ENCODE data around the gene FANCC.
A peak's percentile ranks its signal among the peaks of the same experiment; 100 is the strongest.

FANCC gene

DNA sequence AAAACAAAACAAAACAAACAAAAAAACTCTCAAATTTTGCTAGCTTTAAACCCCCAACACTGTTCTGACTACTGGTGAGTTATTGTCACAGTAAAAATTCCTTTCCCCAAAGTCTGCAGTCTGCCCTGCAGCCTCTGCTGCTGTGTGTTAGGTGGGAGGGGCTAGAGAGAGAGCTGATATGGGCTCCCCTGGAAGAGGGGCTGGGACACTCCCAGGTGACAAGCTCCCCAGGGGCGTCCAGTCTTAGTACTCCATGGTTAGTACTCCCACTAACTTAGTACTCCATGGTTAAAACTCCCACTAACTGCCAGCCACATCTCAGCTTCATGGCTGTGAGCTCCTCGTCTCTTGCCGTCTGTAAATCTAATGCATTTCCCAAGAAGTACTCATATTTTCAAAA is 191.9 kb downstream of the FANCC start:
- Histone ChIP-seq H3K36me3 (ENCODE audit: insufficient read depth, low read length) (no peaks in the 10 kb centered on the region), H3K9me3 (ENCODE audit: low read length) (no peaks in the 10 kb centered on the region), H3K4me1 (ENCODE audit: insufficient read depth, low read length) (peaks cover 19% of the 10 kb centered on the region), H3K27ac (ENCODE audit: low read depth, low read length) (no peak overlapping the region), H3K27me3 (ENCODE audit: control insufficient read depth in 1 of 2, insufficient read depth in 2 of 2, low read length in 2 of 2) (no peaks in the 10 kb centered on the region), H3K4me3 (ENCODE audit: low read depth in 1 of 2, low read length in 2 of 2) (no peak overlapping the region), H3K9ac (ENCODE audit: low read length) (no peak overlapping the region)

DNA sequence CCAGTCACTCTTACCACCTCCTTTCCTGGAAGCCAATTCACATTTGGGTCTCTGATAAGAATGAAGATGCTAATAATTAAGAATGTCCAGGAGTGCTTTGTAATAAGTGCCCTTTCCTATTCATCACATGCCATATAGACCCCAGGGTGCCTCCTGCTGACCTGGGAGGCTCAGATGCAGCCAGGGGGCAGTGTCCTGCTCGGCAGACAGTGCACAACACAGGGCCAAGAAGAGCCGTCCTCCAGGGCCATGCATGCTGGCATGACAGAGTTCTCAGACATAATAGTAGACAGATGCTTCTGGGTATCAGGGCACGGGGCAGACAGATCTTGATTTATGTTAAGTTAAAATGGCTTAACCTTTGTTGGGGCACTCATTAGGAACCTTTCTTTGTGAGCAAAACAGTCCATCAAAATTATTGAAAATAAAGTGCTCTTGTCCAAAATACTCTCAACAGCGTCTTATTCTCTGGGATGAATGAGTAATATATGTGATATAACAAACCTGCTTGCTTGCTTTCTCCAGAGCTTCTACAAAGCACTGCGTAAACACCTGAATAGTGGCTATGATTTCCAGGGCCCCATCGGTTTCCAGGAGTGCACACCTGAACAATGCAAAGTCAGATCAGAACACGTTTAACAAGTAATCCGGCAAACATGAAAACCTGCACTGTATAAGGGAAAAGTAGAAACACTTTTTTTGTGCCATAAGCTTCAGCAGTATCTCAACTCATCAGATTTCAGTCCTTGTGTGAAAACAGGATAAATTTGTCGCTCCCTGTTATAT is 192.7 kb downstream of the FANCC start:
- Histone ChIP-seq H3K27ac (ENCODE audit: low read depth, low read length) (no peak overlapping the region), H3K4me3 (ENCODE audit: low read depth in 1 of 2, low read length in 2 of 2) (no peak overlapping the region), H3K4me1 (ENCODE audit: insufficient read depth, low read length) (peaks cover 19% of the 10 kb centered on the region), H3K27me3 (ENCODE audit: control insufficient read depth in 1 of 2, insufficient read depth in 2 of 2, low read length in 2 of 2) (no peaks in the 10 kb centered on the region), H3K9me3 (ENCODE audit: low read length) (no peaks in the 10 kb centered on the region), H3K9ac (ENCODE audit: low read length) (no peak overlapping the region), H3K36me3 (ENCODE audit: insufficient read depth, low read length) (no peaks in the 10 kb centered on the region)

DNA sequence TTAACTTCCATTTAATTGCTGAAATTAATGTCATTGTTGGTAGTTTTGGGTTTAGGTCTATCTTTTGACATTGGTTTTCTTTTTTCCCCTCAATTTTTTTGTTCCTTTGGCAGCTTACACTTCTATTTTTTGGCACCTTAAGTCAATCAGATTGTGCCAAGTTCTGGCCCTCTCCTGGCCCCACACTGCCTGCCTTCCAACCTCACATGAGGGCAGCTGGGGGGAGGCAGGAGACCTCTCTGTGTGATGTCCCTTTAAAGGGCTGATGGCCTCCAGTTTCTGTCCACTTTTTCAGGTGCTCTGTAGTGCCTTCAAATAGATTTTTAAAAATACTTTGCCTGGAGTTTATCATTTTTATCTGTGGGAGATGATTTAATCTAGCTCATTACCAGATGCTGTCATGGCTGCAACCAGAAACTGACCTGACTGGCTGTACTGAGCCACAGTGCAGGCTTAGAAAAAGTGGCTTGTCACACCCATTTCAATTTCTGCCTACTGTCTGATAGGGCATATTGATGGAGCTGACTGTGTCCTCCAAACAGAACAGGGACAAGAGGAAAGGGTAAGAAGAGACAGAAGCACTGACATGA is 196.6 kb downstream of the FANCC start:
- Histone ChIP-seq H3K9ac (ENCODE audit: low read length) (no peak overlapping the region), H3K9me3 (ENCODE audit: low read length) (no peaks in the 10 kb centered on the region), H3K36me3 (ENCODE audit: insufficient read depth, low read length) (no peaks in the 10 kb centered on the region), H3K27ac (ENCODE audit: low read depth, low read length) (peak overlapping the region; percentile 1), H3K4me3 (ENCODE audit: low read depth in 1 of 2, low read length in 2 of 2) (no peak overlapping the region), H3K27me3 (ENCODE audit: control insufficient read depth in 1 of 2, insufficient read depth in 2 of 2, low read length in 2 of 2) (no peaks in the 10 kb centered on the region), H3K4me1 (ENCODE audit: insufficient read depth, low read length) (peaks cover 25% of the 10 kb centered on the region)

DNA sequence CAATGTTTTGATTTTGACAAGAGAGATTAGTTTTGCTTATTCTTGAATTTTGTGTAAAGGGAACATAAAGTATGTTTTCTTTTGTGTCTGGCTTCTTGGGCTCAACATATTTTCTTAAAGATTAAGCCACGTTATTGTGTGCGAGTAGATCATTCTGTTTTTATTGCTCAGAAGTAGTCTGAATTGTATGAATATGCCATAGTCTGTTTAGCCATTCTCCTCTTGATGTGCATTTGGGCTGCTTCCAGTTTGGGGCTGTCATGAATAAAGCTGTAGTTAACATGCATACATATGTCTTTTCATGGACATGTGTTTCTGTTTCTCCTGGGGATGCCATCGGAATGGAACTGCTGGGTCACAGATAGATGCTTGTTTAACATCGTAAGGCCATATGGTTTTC is 198.9 kb downstream of the FANCC start:
- no peaks in the 10 kb centered on the region for H3K9me3 ChIP-seq (ENCODE audit: low read length)
- H3K27ac ChIP-seq (ENCODE audit: low read depth, low read length): no peak overlapping the region
- no peaks in the 10 kb centered on the region for H3K27me3 ChIP-seq (ENCODE audit: control insufficient read depth in 1 of 2, insufficient read depth in 2 of 2, low read length in 2 of 2)
- no peak overlapping the region for H3K4me3 ChIP-seq (ENCODE audit: low read depth in 1 of 2, low read length in 2 of 2)
- H3K9ac ChIP-seq (ENCODE audit: low read length): no peak overlapping the region
- H3K4me1 ChIP-seq (ENCODE audit: insufficient read depth, low read length): peaks cover 29% of the 10 kb centered on the region
- H3K36me3 ChIP-seq (ENCODE audit: insufficient read depth, low read length): no peaks in the 10 kb centered on the region

DNA sequence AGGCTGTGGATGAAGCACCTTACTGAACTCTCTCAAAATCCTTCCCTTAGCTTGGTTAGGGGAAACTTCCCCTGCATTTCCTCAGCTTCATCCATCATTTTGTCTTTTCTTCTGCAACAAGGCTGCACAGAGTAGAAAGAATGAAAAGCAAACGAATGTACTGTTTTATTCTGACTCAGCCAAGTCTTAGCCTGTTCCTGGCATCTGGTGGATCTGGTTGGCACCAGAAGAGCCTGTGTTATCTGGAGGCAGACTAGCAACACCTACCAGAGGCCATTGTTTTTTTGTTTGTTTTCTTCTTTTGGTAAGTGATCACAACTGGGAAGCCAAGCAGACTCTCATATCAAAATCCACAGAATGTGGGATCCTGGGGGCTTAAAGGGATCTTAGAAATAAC is 200.7 kb downstream of the FANCC start:
- H3K4me1 ChIP-seq (ENCODE audit: insufficient read depth, low read length): peaks cover 29% of the 10 kb centered on the region
- no peaks in the 10 kb centered on the region for H3K27me3 ChIP-seq (ENCODE audit: control insufficient read depth in 1 of 2, insufficient read depth in 2 of 2, low read length in 2 of 2)
- H3K4me3 ChIP-seq (ENCODE audit: low read depth in 1 of 2, low read length in 2 of 2): no peak overlapping the region
- H3K27ac ChIP-seq (ENCODE audit: low read depth, low read length): peak overlapping the region; percentile 52
- peaks cover 8% of the 10 kb centered on the region for H3K36me3 ChIP-seq (ENCODE audit: insufficient read depth, low read length)
- H3K9ac ChIP-seq (ENCODE audit: low read length): no peak overlapping the region
- no peaks in the 10 kb centered on the region for H3K9me3 ChIP-seq (ENCODE audit: low read length)

DNA sequence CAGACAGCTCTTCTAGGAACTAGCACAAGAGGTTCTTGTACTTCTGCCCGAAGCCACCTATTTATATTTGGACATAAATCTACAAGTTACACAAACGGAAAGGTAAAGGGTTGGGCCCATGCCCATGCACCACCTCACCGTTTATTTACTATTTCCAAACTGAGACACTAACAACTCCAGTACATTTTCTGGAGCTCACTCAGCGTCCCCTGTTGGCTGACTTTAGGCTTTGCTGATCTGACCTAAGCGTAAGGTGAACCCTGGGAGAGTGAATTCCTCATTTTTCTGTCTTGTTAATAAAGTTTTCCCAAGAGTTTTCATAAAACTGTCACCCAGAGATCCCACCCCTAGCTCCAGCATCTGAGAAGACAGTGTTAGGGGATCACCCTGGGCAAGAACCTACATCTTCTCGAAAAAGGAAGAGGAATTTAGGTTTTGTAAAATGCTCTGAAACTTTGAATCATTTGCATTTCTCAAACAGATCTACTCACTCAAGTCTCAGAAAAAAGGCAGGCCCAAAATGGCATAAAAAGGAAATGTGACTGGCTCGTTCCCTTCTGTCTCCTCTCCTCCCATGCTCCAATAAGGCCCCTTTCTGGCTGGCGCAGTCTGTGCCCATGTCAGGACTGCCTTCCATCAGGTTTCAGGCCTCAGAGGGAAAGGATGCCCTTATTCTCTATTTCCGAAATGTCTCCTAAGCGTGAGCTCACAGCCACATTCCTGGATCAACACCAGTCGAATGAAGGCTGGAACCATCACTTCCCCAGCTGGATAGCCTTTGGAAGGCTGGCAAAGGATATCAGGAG is 201.3 kb downstream of the FANCC start:
- H3K36me3 ChIP-seq (ENCODE audit: insufficient read depth, low read length): peaks cover 14% of the 10 kb centered on the region
- peaks cover 25% of the 10 kb centered on the region for H3K4me1 ChIP-seq (ENCODE audit: insufficient read depth, low read length)
- no peak overlapping the region for H3K9ac ChIP-seq (ENCODE audit: low read length)
- no peaks in the 10 kb centered on the region for H3K27me3 ChIP-seq (ENCODE audit: control insufficient read depth in 1 of 2, insufficient read depth in 2 of 2, low read length in 2 of 2)
- H3K9me3 ChIP-seq (ENCODE audit: low read length): no peaks in the 10 kb centered on the region
- H3K27ac ChIP-seq (ENCODE audit: low read depth, low read length): peak overlapping the region; percentile 52
- H3K4me3 ChIP-seq (ENCODE audit: low read depth in 1 of 2, low read length in 2 of 2): no peak overlapping the region

DNA sequence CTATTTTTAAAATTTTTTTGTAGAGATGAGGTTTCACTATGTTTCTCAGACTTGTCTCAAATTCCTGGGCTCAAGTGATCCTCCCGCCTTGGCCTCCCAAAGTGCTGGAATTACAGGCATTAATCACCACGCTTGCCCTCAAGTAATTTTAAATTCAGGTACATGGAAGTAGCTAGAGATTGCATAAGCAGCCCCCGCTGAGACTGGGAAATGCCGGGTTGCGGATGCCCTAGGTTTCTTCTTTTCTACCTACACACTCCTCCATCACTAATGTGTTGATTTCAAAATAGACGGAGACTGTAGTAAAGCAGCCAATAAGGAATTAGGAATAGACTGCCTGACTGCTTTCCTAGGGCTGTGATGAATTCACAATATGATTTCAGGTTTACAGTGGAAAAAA is 202.4 kb downstream of the FANCC start:
- Histone ChIP-seq H3K36me3 (ENCODE audit: insufficient read depth, low read length) (peaks cover 15% of the 10 kb centered on the region), H3K9me3 (ENCODE audit: low read length) (no peaks in the 10 kb centered on the region), H3K27ac (ENCODE audit: low read depth, low read length) (peak overlapping the region; percentile 12), H3K4me3 (ENCODE audit: low read depth in 1 of 2, low read length in 2 of 2) (no peak overlapping the region), H3K9ac (ENCODE audit: low read length) (no peak overlapping the region), H3K27me3 (ENCODE audit: control insufficient read depth in 1 of 2, insufficient read depth in 2 of 2, low read length in 2 of 2) (no peaks in the 10 kb centered on the region), H3K4me1 (ENCODE audit: insufficient read depth, low read length) (peaks cover 20% of the 10 kb centered on the region)

DNA sequence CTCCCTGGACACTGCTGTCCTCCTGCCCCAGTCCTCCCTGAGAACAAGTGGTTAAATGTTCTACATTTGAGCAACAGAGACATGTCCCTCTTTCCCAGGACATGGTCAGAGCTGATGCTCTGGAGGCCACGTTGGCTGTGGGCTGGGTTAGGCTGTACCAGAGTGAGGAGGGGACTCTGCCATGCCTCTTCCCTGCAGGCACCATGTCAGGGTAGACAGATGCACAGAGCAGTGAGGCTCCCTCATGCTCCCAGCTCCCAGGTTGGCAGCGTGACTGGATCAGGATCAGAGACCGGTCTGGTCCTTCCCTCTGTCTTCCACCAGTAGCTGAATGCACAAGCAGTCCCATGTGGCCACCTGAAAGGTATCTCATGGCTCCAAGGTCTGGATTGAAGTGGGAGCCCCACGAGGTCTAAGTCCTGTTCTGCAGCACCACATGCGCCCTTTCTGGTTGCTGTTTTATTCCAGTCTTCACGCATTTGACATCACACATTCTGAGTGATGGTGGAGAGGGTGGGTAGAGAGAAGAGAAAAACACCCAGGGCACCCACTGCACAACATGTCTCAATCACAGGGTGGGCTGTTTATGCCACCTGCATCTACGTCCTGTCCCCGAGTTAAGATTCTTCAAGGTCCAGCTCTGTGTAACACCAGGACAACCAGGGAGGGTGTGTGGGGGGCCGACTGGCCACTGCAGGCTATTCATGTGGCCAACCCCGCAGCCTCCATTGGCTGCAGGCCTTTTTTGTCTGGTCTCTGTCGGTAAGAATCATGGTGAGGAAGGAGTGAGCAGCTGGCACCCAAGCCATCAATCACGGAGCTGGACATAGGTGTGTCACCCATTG is 204.9 kb downstream of the FANCC start:
- no peaks in the 10 kb centered on the region for H3K9me3 ChIP-seq (ENCODE audit: low read length)
- H3K4me3 ChIP-seq (ENCODE audit: low read depth in 1 of 2, low read length in 2 of 2): no peak overlapping the region
- H3K27ac ChIP-seq (ENCODE audit: low read depth, low read length): no peak overlapping the region
- H3K4me1 ChIP-seq (ENCODE audit: insufficient read depth, low read length): peaks cover 20% of the 10 kb centered on the region
- H3K9ac ChIP-seq (ENCODE audit: low read length): no peak overlapping the region
- H3K27me3 ChIP-seq (ENCODE audit: control insufficient read depth in 1 of 2, insufficient read depth in 2 of 2, low read length in 2 of 2): no peaks in the 10 kb centered on the region
- peaks cover 15% of the 10 kb centered on the region for H3K36me3 ChIP-seq (ENCODE audit: insufficient read depth, low read length)

DNA sequence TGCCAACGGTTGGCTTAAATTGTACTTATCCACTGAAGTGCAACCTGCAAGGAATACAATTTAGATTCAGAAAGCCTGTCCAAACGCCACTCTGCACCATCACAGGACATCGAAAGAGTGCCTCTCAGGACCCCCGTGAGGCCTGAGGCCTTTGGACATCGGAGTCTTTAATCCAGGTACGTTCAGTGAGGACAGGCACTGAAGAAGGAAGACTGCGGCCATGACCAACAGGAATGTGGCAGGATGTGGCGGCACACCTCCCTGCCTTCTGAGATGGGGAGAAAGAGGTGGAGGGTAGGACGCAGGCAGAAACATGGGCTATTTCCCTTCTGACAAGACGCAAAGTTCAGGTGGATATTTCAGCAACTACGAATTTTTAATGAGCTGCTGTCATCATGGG is 205.8 kb downstream of the FANCC start:
- no peaks in the 10 kb centered on the region for H3K9me3 ChIP-seq (ENCODE audit: low read length)
- H3K9ac ChIP-seq (ENCODE audit: low read length): no peak overlapping the region
- no peak overlapping the region for H3K27ac ChIP-seq (ENCODE audit: low read depth, low read length)
- H3K4me1 ChIP-seq (ENCODE audit: insufficient read depth, low read length): peaks cover 18% of the 10 kb centered on the region
- peaks cover 21% of the 10 kb centered on the region for H3K36me3 ChIP-seq (ENCODE audit: insufficient read depth, low read length)
- no peaks in the 10 kb centered on the region for H3K27me3 ChIP-seq (ENCODE audit: control insufficient read depth in 1 of 2, insufficient read depth in 2 of 2, low read length in 2 of 2)
- H3K4me3 ChIP-seq (ENCODE audit: low read depth in 1 of 2, low read length in 2 of 2): no peak overlapping the region

DNA sequence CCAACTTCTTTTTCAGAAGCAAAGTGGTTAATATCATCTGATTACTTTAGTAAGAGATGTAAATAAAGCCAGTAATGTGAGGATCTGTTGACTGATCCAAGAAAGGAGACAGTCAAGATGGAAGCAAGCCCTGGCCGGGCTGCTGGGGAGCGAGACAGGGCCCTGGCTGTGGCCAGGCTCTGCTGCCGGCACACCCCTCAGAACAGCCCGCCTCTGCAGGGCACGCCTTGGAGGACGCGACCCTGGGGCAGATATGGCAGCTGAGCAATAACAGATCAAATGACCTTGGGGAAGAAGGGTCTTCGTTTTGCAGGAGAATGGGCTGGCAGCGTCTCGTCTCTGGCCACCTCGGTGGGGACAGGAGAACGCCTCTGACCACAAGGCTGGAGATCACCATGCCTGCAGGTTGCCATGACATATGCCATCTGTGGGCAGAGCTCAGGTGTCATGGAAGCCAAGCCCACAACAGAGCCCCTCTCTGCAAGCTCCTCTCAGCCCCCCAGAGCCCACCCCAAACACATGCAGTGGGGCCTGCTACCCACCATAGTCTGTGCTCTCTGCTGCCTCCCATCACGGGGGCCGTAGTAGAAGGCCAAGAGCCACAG is 206.5 kb downstream of the FANCC start:
- H3K9me3 ChIP-seq (ENCODE audit: low read length): no peaks in the 10 kb centered on the region
- H3K36me3 ChIP-seq (ENCODE audit: insufficient read depth, low read length): peaks cover 26% of the 10 kb centered on the region
- no peak overlapping the region for H3K27ac ChIP-seq (ENCODE audit: low read depth, low read length)
- no peaks in the 10 kb centered on the region for H3K27me3 ChIP-seq (ENCODE audit: control insufficient read depth in 1 of 2, insufficient read depth in 2 of 2, low read length in 2 of 2)
- no peak overlapping the region for H3K9ac ChIP-seq (ENCODE audit: low read length)
- no peak overlapping the region for H3K4me3 ChIP-seq (ENCODE audit: low read depth in 1 of 2, low read length in 2 of 2)
- H3K4me1 ChIP-seq (ENCODE audit: insufficient read depth, low read length): peaks cover 14% of the 10 kb centered on the region
